ENCODE data around the gene PCDHGA9.
A peak's percentile ranks its signal among the peaks of the same experiment; 100 is the strongest.
"Not testable (repeated sequence)": the region's sequence is repeated elsewhere in the genome, so short reads cannot be mapped to it uniquely, and the experiment has no call there.

PCDHGA9 gene

DNA sequence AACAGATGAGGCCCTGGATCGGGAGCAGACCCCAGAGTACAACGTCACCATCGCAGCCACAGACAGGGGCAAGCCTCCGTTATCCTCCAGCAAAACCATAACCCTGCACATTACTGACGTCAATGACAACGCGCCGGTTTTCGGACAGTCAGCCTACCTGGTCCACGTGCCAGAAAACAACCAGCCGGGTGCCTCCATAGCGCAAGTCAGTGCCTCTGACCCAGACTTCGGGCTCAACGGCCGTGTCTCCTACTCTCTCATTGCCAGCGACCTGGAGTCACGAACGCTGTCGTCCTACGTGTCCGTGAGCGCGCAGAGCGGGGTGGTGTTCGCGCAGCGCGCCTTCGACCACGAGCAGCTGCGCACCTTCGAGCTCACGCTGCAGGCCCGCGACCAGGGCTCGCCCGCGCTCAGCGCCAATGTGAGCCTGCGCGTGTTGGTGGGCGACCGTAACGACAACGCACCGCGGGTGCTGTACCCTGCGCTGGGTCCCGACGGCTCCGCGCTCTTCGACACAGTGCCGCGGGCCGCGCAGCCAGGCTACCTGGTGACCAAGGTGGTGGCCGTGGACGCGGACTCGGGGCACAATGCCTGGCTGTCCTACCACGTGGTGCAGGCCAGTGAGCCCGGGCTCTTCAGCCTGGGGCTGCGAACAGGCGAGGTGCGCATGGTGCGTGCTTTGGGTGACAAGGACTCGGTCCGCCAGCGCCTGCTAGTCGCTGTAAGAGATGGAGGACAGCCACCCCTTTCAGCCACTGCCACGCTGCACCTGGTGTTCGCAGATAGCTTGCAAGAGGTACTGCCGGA is 16.7 kb downstream of the PCDHGA9 start:
- Mint-ChIP-seq H3K4me3 (peak overlapping the region; percentile 12), H3K9me3 (peaks cover 25% of the 10 kb centered on the region), H3K27ac (peak overlapping the region; percentile 38), H3K4me1 (peaks cover 3% of the 10 kb centered on the region), H3K27me3 (peaks cover 58% of the 10 kb centered on the region), H3K36me3 (peaks cover 28% of the 10 kb centered on the region)

DNA sequence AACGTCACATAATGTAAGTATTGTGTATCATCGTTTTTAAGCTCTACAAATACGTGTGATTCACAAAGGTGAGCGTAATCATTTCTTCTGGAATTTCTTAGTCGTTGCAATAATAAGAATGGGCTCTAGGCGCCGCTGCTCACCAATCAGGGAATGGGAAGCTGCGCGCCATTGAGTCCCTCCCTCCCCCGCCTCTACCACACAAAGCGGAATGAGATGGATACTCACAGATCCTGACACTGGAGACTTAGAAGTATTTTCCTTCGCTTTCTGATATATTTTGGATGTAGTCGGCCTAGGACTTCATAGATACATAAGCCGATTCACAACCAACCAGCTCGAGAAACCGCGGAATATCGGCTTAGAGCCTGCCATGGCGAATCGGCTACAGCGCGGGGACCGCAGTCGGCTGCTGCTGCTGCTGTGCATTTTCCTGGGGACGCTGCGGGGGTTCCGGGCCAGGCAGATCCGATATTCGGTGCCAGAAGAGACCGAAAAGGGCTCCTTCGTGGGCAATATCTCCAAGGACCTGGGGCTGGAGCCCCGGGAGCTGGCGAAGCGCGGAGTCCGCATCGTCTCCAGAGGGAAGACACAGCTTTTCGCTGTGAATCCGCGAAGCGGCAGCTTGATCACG is 18.4 kb downstream of the PCDHGA9 start, which contains the start of gene PCDHGA11:
Gene PCDHGA11, plus strand, starts transcription at position 197 of the 634 bp plus-strand sequence. Its CDS starts 177 bp downstream, at position 374.
- Mint-ChIP-seq H3K27me3 (peaks cover 59% of the 10 kb centered on the region), H3K4me1 (no peaks in the 10 kb centered on the region), H3K4me3 (peak within 1 kb of the TSS; percentile 70), H3K9me3 (peaks cover 26% of the 10 kb centered on the region), H3K27ac (peak within 1 kb of the TSS; percentile 17), H3K36me3 (peaks cover 27% of the 10 kb centered on the region)

DNA sequence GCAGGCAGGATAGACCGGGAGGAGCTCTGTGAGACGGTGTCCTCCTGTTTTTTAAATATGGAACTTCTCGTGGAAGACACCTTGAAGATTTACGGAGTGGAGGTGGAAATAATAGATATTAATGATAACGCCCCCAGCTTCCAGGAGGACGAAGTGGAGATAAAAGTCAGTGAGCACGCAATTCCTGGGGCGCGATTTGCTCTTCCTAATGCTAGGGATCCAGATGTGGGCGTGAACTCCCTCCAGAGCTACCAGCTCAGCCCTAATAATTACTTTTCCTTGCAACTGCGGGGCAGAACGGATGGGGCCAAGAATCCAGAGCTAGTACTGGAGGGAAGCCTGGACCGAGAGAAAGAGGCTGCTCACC is 18.9 kb downstream of the PCDHGA9 start:
- Mint-ChIP-seq H3K27ac (peak overlapping the region; percentile 17), H3K27me3 (peaks cover 60% of the 10 kb centered on the region), H3K9me3 (peaks cover 26% of the 10 kb centered on the region), H3K4me1 (no peaks in the 10 kb centered on the region), H3K4me3 (peak overlapping the region; percentile 70), H3K36me3 (peaks cover 27% of the 10 kb centered on the region)

- H3K27ac Mint-ChIP-seq: no peak overlapping the region
- H3K27me3 Mint-ChIP-seq: peaks cover 62% of the 10 kb centered on the region
- no peak overlapping the region for H3K4me3 Mint-ChIP-seq
- peaks cover 25% of the 10 kb centered on the region for H3K36me3 Mint-ChIP-seq
- peaks cover 28% of the 10 kb centered on the region for H3K9me3 Mint-ChIP-seq
- no peaks in the 10 kb centered on the region for H3K4me1 Mint-ChIP-seq
These were observed 20.2 kb downstream of the PCDHGA9 start for GRCh38 chr5:141422742-141423291.

GRCh38 chr5:141427783-141428426 is 25.3 kb downstream of the PCDHGA9 start:
- Mint-ChIP-seq H3K4me3 (no peak overlapping the region), H3K4me1 (peaks cover 16% of the 10 kb centered on the region), H3K27ac (no peak overlapping the region), H3K27me3 (peaks cover 56% of the 10 kb centered on the region), H3K36me3 (peaks cover 18% of the 10 kb centered on the region), H3K9me3 (peaks cover 32% of the 10 kb centered on the region)

GRCh38 chr5:141430332-141431113 is 27.9 kb downstream of the PCDHGA9 start, which contains the start of gene PCDHGA12:
Gene PCDHGA12 (plus strand): TSS chr5:141430507. CDS start chr5:141430760, 253 bp downstream.
- Mint-ChIP-seq H3K4me3 (peak within 1 kb of the TSS; percentile 84), H3K36me3 (peaks cover 22% of the 10 kb centered on the region), H3K9me3 (peaks cover 40% of the 10 kb centered on the region), H3K4me1 (peaks cover 16% of the 10 kb centered on the region), H3K27me3 (peaks cover 55% of the 10 kb centered on the region), H3K27ac (peak within 1 kb of the TSS; percentile 30)

GRCh38 chr5:141431286-141431685 is 28.7 kb downstream of the PCDHGA9 start:
- H3K4me1 Mint-ChIP-seq: peaks cover 16% of the 10 kb centered on the region
- no peak overlapping the region for H3K27ac Mint-ChIP-seq
- H3K36me3 Mint-ChIP-seq: peaks cover 22% of the 10 kb centered on the region
- H3K4me3 Mint-ChIP-seq: peak overlapping the region; percentile 2
- peaks cover 41% of the 10 kb centered on the region for H3K9me3 Mint-ChIP-seq
- H3K27me3 Mint-ChIP-seq: peaks cover 52% of the 10 kb centered on the region

GRCh38 chr5:141432308-141432707 is 29.7 kb downstream of the PCDHGA9 start:
- H3K9me3 Mint-ChIP-seq: peaks cover 37% of the 10 kb centered on the region
- H3K27me3 Mint-ChIP-seq: peaks cover 48% of the 10 kb centered on the region
- peaks cover 16% of the 10 kb centered on the region for H3K4me1 Mint-ChIP-seq
- H3K27ac Mint-ChIP-seq: not testable (repeated sequence)
- H3K36me3 Mint-ChIP-seq: peaks cover 22% of the 10 kb centered on the region
- peak overlapping the region; percentile 30 for H3K4me3 Mint-ChIP-seq

- H3K27me3 Mint-ChIP-seq: peaks cover 48% of the 10 kb centered on the region
- not testable (repeated sequence) for H3K4me3 Mint-ChIP-seq
- H3K9me3 Mint-ChIP-seq: peaks cover 37% of the 10 kb centered on the region
- H3K27ac Mint-ChIP-seq: peak overlapping the region; percentile 46
- peaks cover 16% of the 10 kb centered on the region for H3K4me1 Mint-ChIP-seq
- peaks cover 22% of the 10 kb centered on the region for H3K36me3 Mint-ChIP-seq
These were observed 30.1 kb downstream of the PCDHGA9 start for GRCh38 chr5:141432726-141433125.

DNA sequence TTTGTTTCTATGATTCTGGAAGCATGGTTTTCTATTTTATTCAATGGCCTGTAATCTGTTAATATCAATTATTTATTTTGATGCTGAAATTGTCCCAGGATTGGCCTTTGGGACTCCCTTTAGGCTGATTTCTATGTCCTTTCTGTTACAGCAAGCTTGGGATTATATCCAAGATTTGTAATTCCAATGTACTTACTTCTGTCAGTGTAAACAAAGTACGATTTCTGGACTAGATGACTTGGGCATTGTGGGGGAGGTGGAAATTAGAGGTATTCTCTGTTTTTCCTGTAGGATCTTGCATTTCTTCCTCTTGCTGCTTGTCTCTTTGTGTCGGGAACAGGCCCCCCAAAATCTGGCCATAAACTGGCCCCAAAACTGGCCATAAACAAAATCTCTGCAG is 31.4 kb downstream of the PCDHGA9 start:
- H3K36me3 Mint-ChIP-seq: peaks cover 20% of the 10 kb centered on the region
- no peak overlapping the region for H3K4me3 Mint-ChIP-seq
- H3K27me3 Mint-ChIP-seq: peaks cover 44% of the 10 kb centered on the region
- H3K4me1 Mint-ChIP-seq: peaks cover 16% of the 10 kb centered on the region
- peaks cover 31% of the 10 kb centered on the region for H3K9me3 Mint-ChIP-seq
- H3K27ac Mint-ChIP-seq: no peak overlapping the region

DNA sequence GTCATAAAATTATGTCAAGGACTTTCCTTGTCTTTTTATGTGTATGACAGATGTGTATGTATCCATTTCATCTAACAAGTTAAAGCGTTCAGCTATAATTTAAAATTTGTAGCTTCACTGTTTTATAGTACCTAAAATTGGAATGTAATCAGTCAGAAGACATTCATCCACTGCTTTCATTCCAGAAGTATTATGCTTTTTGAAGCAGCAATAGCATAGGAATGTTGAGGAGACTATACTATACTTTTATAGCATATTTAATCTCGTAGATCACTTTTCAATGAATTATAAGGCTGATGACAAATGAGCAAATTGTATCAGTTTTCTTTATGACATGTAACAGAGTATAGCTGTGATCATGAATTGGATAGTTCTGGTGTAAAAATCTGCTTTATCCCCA is 34.6 kb downstream of the PCDHGA9 start:
- peaks cover 17% of the 10 kb centered on the region for H3K9me3 Mint-ChIP-seq
- H3K27me3 Mint-ChIP-seq: peaks cover 26% of the 10 kb centered on the region
- H3K4me3 Mint-ChIP-seq: no peak overlapping the region
- H3K36me3 Mint-ChIP-seq: peaks cover 9% of the 10 kb centered on the region
- no peak overlapping the region for H3K27ac Mint-ChIP-seq
- no peaks in the 10 kb centered on the region for H3K4me1 Mint-ChIP-seq

GRCh38 chr5:141439411-141440141 is 37.0 kb downstream of the PCDHGA9 start:
- Mint-ChIP-seq H3K4me3 (no peak overlapping the region), H3K36me3 (peaks cover 1% of the 10 kb centered on the region), H3K4me1 (no peaks in the 10 kb centered on the region), H3K27me3 (peaks cover 21% of the 10 kb centered on the region), H3K27ac (no peak overlapping the region), H3K9me3 (peaks cover 17% of the 10 kb centered on the region)

GRCh38 chr5:141440341-141440740 is 37.8 kb downstream of the PCDHGA9 start:
- peaks cover 12% of the 10 kb centered on the region for H3K9me3 Mint-ChIP-seq
- H3K36me3 Mint-ChIP-seq: no peaks in the 10 kb centered on the region
- peaks cover 22% of the 10 kb centered on the region for H3K27me3 Mint-ChIP-seq
- H3K27ac Mint-ChIP-seq: no peak overlapping the region
- H3K4me3 Mint-ChIP-seq: no peak overlapping the region
- H3K4me1 Mint-ChIP-seq: no peaks in the 10 kb centered on the region

DNA sequence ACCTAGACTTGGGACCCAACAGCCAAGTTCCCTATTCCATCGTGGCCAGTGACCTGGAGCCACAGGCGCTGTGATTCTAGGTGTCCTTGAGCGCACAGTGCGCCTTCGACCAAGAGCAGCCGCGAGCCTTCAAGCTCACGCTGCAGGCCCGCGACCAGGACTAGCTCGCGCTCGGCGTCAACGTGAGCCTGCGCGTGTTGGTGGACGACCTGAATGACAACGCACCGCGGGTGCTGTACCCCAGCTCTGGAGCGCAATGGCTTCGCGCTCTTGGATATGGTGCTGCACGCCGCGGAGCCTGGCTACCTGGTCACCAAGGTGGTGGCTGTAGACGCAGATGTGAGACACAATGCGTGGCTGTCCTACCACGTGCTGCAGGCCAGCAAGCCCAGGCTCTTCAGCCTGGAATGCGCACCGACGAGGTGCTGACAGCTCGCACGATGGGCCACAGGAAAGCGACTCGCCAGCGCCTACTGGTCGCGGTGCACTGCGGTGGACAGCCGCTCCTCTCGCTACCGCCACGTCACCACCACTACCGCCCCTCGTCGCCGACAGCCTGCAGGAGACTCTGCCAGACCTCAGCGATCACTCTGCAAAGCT is 39.1 kb downstream of the PCDHGA9 start:
- Mint-ChIP-seq H3K27ac (no peak overlapping the region), H3K36me3 (no peaks in the 10 kb centered on the region), H3K9me3 (peaks cover 10% of the 10 kb centered on the region), H3K27me3 (peaks cover 23% of the 10 kb centered on the region), H3K4me1 (no peaks in the 10 kb centered on the region), H3K4me3 (no peak overlapping the region)
